Ovary (tissue), 9 donors: ENCODE data around the gene MAPK8. TPM values are rescaled to one million over a fixed set of nuclear protein-coding genes. Genes with fewer than 3 reads are reported as not detected.

Experiments used
- DNase-seq, 5 donors: peaks; one replicate each; pipeline ENCODE4 v3.0.0-alpha.2; 2019 to 2020
- H3K27ac ChIP-seq, 2 donors: fragments of 200-600 bp; one replicate each; pipeline versions ENCODE4 v1.5.1 to v1.8.0; 2019 to 2022
- H3K27me3 ChIP-seq: fragments of 200-600 bp; one replicate; pipeline ENCODE4 v1.8.0; 2022
- H3K36me3 ChIP-seq: fragments of 200-600 bp; sonication (generic); one replicate; pipeline ENCODE4 v1.5.1; 2019
- H3K4me1 ChIP-seq: one replicate; pipeline ENCODE4 v1.8.1; 2013; ENCODE audit warnings: mild to moderate bottlenecking, moderate library complexity; ENCODE audit not compliant: insufficient read depth
- H3K4me3 ChIP-seq: fragments of 200-600 bp; sonication (generic); one replicate; pipeline ENCODE4 v1.5.1; 2017
- H3K9me3 ChIP-seq, 2 donors: fragments of 200-600 bp in 1 of 2; sonication (generic) in 1 of 2; one replicate each; pipeline versions ENCODE4 v1.5.1 to v1.8.1; 2013 to 2019; ENCODE audit warnings: mild to moderate bottlenecking in 1 of 2, moderate library complexity in 1 of 2
- EP300 ChIP-seq: sonication (generic); formaldehyde crosslinking; IDR thresholded peaks from one replicate; pipeline ENCODE4 v1.6.1; 2017; ENCODE audit warnings: antibody characterized with exemption
- POLR2A ChIP-seq: fragments of 450-650 bp; IDR thresholded peaks from one replicate; pipeline ENCODE4 v1.6.1; 2017; ENCODE audit warnings: antibody characterized with exemption, mild to moderate bottlenecking, moderate library complexity
- WGBS, 3 donors: extraction: QIAGEN DNeasy Blood & Tissue Kit in 1 of 3; methylation state at CpG; one replicate each; pipeline versions ENCODE4 v1.1.5 to v1.1.7; 2013 to 2017; 5-methylcytosine and 5-hydroxymethylcytosine counted together
- intact Hi-C, 4 donors: fragments of 100-400 bp; cut with DNase I; formaldehyde crosslinking; loops; one replicate each; pipeline versions ENCODE4 v1.11.0 to v1.15.1; 2022 to 2023
- polyA plus RNA-seq, 2 donors: library from polyadenylated mRNA; stranded (reverse); fragments of 200-250 nt in 1 of 2; fragments of 350-450 nt in 1 of 2; fragmentation: Illumina TruSeq in 1 of 2; extraction: RNeasy Lipid Tissue Mini Kit (QIAGEN cat#74804) in 1 of 2; gene quantifications; one replicate each; pipeline ENCODE4 v1.2.3, GENCODE V29; 2013 to 2014
- total RNA-seq, 7 donors: library from RNA; depleted of rRNA in 2 of 7; stranded (reverse); fragments of >200 nt in 2 of 7; fragmentation: NEBNext Ultra II Directional in 3 of 7; extraction: Animal tissue kit (Norgen Biotek cat#: 25700) in 3 of 7; gene quantifications; one replicate each; pipeline versions ENCODE4 v1.1.0 to v1.2.4, GENCODE V29; 2016 to 2023
- TF ChIP-seq, protein P1 (sequence below), 3 donors: fragments of 450-650 bp in 2 of 3; fragments of 200-600 bp in 1 of 3; IDR thresholded peaks; one replicate each; pipeline versions ENCODE4 v1.5.1 to v1.8.0; 2016 to 2022; ENCODE audit warnings: antibody characterized with exemption in 3 of 3, mild to moderate bottlenecking in 1 of 3
- donor health status: DM: no; HTN: no; CAD: no; lungs with moderate emphysema.
- donor health status: DM: no; HTN: no; CAD: no.
- donor health status: Bipolar disorder and iron deficiency.
- donor health status: DM: yes; HTN: yes; CAD: no.
- donor health status: DM: no; HTN: no; CAD: no.
- donor health status: DM: yes; HTN: yes; CAD: no.

MAPK8 gene
- total and polyA plus RNA-seq, 9 donors: 21.9 to 110 (median 68.6) TPM

DNA sequence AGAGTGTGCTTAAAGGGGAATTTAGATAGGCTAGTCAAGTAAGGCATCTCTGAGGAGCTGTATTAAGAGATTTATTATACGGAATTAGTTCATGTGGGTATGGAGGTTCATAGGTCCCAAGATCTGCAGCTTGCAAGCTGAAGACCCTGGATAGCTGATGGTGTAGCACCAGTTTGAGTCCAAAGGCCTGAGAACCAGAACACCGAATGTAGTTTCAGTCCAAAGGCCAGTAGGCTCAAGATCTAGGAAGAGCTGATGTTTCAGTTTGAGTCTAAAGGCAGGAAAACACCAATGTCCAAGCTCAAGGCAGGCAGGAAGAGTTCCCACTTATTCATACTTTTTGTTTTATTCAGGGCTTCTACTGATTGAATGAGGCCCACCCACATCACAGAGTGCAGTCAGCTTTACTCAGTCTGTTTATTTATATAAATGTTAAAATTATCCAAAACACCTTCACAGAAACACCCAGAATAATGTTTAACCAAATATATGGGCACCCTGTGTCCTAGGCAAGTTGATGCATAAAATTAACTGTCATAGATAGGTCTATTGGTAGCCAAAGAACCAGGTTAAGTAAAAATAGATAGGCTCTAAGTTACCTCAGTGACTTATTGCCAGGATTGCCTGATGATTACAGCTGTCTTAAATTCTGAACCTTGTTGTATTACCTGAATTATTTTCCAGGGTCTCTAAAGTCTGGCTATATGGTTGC is 83.5 kb downstream of the MAPK8 start:
- 96 to 99% (median 98%) methylated on average over 2 of the region's 2 CpGs for WGBS, 3 donors
- Histone ChIP-seq H3K9me3 (no peaks in the 10 kb centered on the region), H3K27ac (no peak overlapping the region), H3K36me3 (no peaks in the 10 kb centered on the region), H3K4me3 (no peak overlapping the region), H3K27me3 (no peaks in the 10 kb centered on the region), H3K4me1 (peaks cover 1% of the 10 kb centered on the region)
- intact Hi-C loops: no loop called here
- TF ChIP-seq EP300 (no peak), POLR2A (no peak)
- TF ChIP-seq, protein P1, sequence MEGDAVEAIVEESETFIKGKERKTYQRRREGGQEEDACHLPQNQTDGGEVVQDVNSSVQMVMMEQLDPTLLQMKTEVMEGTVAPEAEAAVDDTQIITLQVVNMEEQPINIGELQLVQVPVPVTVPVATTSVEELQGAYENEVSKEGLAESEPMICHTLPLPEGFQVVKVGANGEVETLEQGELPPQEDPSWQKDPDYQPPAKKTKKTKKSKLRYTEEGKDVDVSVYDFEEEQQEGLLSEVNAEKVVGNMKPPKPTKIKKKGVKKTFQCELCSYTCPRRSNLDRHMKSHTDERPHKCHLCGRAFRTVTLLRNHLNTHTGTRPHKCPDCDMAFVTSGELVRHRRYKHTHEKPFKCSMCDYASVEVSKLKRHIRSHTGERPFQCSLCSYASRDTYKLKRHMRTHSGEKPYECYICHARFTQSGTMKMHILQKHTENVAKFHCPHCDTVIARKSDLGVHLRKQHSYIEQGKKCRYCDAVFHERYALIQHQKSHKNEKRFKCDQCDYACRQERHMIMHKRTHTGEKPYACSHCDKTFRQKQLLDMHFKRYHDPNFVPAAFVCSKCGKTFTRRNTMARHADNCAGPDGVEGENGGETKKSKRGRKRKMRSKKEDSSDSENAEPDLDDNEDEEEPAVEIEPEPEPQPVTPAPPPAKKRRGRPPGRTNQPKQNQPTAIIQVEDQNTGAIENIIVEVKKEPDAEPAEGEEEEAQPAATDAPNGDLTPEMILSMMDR (IDR thresholded peaks at IDR 0.05): no peak
- no peak for DNase-seq

DNA sequence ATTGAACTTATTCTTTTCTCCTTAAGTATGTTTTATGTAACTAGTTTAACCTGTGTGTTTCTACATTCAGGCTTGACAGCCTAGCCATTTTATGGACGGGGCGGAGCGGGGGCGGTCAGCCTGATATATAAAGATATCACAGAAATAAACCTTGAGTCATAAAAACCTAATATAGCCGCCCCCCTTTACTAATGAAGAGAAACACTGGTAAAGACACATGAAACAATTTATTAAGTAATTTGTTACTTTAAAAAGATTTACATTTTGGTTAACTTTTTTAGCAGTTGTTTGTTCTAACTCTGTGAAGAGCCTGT is 84.0 kb downstream of the MAPK8 start:
- Histone ChIP-seq H3K9me3 (no peaks in the 10 kb centered on the region), H3K27me3 (no peaks in the 10 kb centered on the region), H3K36me3 (no peaks in the 10 kb centered on the region), H3K27ac (no peak overlapping the region), H3K4me1 (peaks cover 1% of the 10 kb centered on the region), H3K4me3 (no peak overlapping the region)
- TF ChIP-seq EP300: no peak
- TF ChIP-seq, protein P1 (IDR thresholded peaks at IDR 0.05): no peak
- intact Hi-C loops: no loop called here
- DNase-seq: no peak
- WGBS, 3 donors: 86 to 90% (median 88%) methylated on average over 5 of the region's 5 CpGs

DNA sequence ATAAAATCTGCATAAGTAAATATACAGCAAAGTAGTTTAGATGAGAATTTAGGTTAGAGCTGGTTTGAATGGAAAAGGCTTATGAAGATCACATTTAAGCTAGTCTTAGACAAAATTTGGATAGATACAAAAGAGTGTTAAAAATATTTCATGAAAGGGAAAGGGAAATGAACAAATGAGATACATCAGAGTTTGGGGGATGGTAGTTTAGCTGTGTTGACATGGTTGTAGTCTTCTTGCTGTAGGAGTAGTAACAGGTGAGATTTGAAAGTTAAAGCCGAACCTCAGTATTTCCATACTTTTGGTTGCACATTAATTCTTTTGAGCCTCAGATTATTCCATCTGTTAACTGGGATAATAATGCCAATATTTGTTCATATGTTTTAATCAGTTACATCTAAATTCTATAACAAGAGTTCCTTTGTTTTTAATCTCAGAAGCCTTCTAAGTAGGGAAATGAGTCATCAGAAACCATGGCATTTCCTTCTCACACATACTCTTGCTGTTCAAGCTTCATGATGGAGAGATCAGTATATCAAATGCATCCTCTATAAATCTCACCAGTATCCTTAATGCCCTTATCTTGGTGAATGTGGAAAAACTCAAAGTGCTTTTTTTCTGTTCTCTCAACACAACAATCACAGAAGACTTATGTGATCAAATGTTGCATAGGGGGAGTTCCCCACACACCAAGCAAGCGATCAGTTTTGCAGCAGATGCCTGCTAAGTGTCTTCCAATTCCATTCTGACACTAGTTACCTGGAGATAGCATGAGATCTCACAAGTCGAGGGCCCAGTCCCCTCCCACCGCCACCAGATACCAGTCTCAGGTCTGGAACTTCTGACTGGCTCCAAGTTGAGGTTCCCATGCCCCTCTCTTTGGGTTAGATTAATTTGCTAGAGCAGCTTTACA is 84.7 kb downstream of the MAPK8 start:
- TF ChIP-seq, protein P1 (IDR thresholded peaks at IDR 0.05): no peak
- TF ChIP-seq EP300 (no peak), POLR2A (no peak)
- 88 to 96% (median 91%) methylated on average over 4 of the region's 4 CpGs for WGBS, 3 donors
- DNase-seq: no peak
- H3K27me3 ChIP-seq: no peaks in the 10 kb centered on the region
- intact Hi-C loops: no loop called here
- H3K4me3 ChIP-seq: no peak overlapping the region
- no peaks in the 10 kb centered on the region for H3K36me3 ChIP-seq
- peaks cover 1% of the 10 kb centered on the region for H3K4me1 ChIP-seq
- no peaks in the 10 kb centered on the region for H3K9me3 ChIP-seq
- H3K27ac ChIP-seq: no peak overlapping the region

DNA sequence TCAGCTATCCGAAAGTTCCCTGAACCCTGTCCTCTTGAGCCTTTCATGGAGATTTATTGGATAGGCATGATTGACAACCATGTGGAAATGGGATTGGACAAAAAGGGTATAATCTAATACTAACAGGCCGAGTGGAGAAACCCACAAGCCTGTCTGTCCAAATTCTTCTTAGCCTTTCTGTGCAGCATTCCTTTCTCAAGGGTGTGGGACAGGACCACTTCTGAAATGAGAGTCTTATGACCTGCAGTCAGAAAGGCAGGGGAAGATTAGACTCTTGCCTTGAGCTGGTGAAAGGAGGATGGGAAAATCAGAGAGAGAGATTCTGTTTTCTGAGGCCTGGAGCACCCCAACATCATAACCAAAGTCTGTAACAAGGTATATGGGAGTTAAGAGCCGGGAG is 85.5 kb downstream of the MAPK8 start:
- no peak for DNase-seq
- intact Hi-C loops: no loop called here
- Histone ChIP-seq H3K36me3 (no peaks in the 10 kb centered on the region), H3K4me3 (no peak overlapping the region), H3K27me3 (no peaks in the 10 kb centered on the region), H3K4me1 (peaks cover 1% of the 10 kb centered on the region), H3K27ac (no peak overlapping the region), H3K9me3 (no peaks in the 10 kb centered on the region)
- TF ChIP-seq, protein P1 (IDR thresholded peaks at IDR 0.05): no peak
- TF ChIP-seq POLR2A (no peak), EP300 (no peak)
- 96 to 97% (median 97%) methylated on average over 3 of the region's 3 CpGs for WGBS, 3 donors
